Psoas muscle (tissue), 8 donors: ENCODE measurements around the gene FABP6. TPM values are rescaled to one million over a fixed set of nuclear protein-coding genes. Genes with fewer than 3 reads are reported as not detected.

Source experiments
- ATAC-seq, 4 donors: fragments of 200-7000 bp; cut with Tn5 transposase; one replicate each; pipeline ENCODE4 v1.9.1; 2020; ENCODE audit warnings: moderate library complexity in 3 of 4, mild to moderate bottlenecking in 2 of 4
- DNase-seq, 2 donors: peaks; one replicate each; pipeline ENCODE4 v3.0.0-alpha.2; 2020
- H3K27ac ChIP-seq: fragments of 200-600 bp; one replicate; pipeline ENCODE4 v1.8.0; 2022
- H3K27me3 ChIP-seq, 3 donors: fragments of 200-600 bp in 1 of 3; one replicate each; pipeline versions ENCODE4 v1.6.1 to v1.8.0; 2013 to 2022; ENCODE audit warnings: low read length in 2 of 3, mild to moderate bottlenecking in 2 of 3, moderate library complexity in 1 of 3; ENCODE audit not compliant: insufficient read depth in 3 of 3
- H3K36me3 ChIP-seq, 2 donors: fragments of 200-600 bp in 1 of 2; one replicate each; pipeline versions ENCODE4 v1.6.1 to v1.8.0; 2013 to 2022; ENCODE audit warnings: low read depth in 1 of 2, mild to moderate bottlenecking in 1 of 2, moderate library complexity in 1 of 2; ENCODE audit not compliant: insufficient read depth in 1 of 2
- H3K4me1 ChIP-seq: fragments of 200-600 bp; one replicate; pipeline ENCODE4 v1.8.0; 2022
- H3K4me3 ChIP-seq: fragments of 200-600 bp; one replicate; pipeline ENCODE4 v1.8.0; 2022; ENCODE audit warnings: mild to moderate bottlenecking
- H3K9me3 ChIP-seq: fragments of 200-600 bp; one replicate; pipeline ENCODE4 v1.8.0; 2022
- CTCF ChIP-seq: fragments of 200-600 bp; IDR thresholded peaks from one replicate; pipeline ENCODE4 v1.8.0; 2022; ENCODE audit warnings: antibody characterized with exemption
- WGBS, 3 donors: extraction: QIAGEN DNeasy Blood & Tissue Kit; methylation state at CpG; one replicate each; pipeline versions ENCODE4 v1.1.6 to v1.1.7; 2013; 5-methylcytosine and 5-hydroxymethylcytosine counted together
- intact Hi-C, 2 donors: fragments of 100-400 bp; cut with DNase I; formaldehyde crosslinking; loops; one replicate each; pipeline versions ENCODE4 v1.11.0 to v1.14.2; 2022
- polyA plus RNA-seq, 3 donors: library from polyadenylated mRNA; stranded (reverse); fragments of 200-250 nt; gene quantifications; one replicate each; pipeline ENCODE4 v1.2.3, GENCODE V29; 2013
- total RNA-seq, 4 donors: library from RNA; stranded (reverse); fragmentation: NEBNext Ultra II Directional in 2 of 4; extraction: Animal tissue kit (Norgen Biotek cat#: 25700) in 2 of 4; gene quantifications; one replicate each; pipeline versions ENCODE4 v1.2.1 to v1.2.4, GENCODE V29; 2021 to 2023
- donor health status: healthy with polysubstance abuse.
- donor health status: DM: no; HTN: no; CAD: no; lungs with moderate emphysema.
- donor health status: Bipolar disorder and iron deficiency.
- donor health status: healthy.
- donor health status: DM: yes; HTN: yes; CAD: no.
- donor health status: DM: no; HTN: no; CAD: no.
- donor health status: DM: no; HTN: no; CAD: no.
- donor health status: DM: yes; HTN: yes; CAD: no.

The FABP6 gene
- total and polyA plus RNA-seq, 7 donors: 0.05 to 0.64 TPM; not detected in 5

GRCh38 chr5:160272264-160272663 is 43.0 kb downstream of the FABP6 start:
- no peak overlapping the region for H3K4me3 ChIP-seq
- 69 to 75% (median 75%) methylated on average over 3 of the region's 3 CpGs for WGBS, 3 donors
- H3K27ac ChIP-seq: no peak overlapping the region

GRCh38 chr5:160272889-160273288 is 43.6 kb downstream of the FABP6 start:
- Histone ChIP-seq H3K27ac (no peak overlapping the region), H3K4me3 (no peak overlapping the region), H3K36me3 (no peaks in the 10 kb centered on the region), H3K9me3 (no peaks in the 10 kb centered on the region), H3K4me1 (no peaks in the 10 kb centered on the region), H3K27me3 (no peaks in the 10 kb centered on the region)
- intact Hi-C loops: no loop called here
- no peak for ATAC-seq
- no peak for TF ChIP-seq CTCF
- DNase-seq: no peak
- WGBS, 3 donors: 96 to 99% (median 99%) methylated on average over 2 of the region's 2 CpGs

More at GRCh38 chr5:160272264-160272663, 43.0 kb downstream of the FABP6 start:
- no peak for ATAC-seq
- Histone ChIP-seq H3K9me3 (no peaks in the 10 kb centered on the region), H3K36me3 (no peaks in the 10 kb centered on the region), H3K27me3 (no peaks in the 10 kb centered on the region), H3K4me1 (no peaks in the 10 kb centered on the region)
- no peak for DNase-seq
- intact Hi-C loops: no loop called here
- no peak for TF ChIP-seq CTCF

DNA sequence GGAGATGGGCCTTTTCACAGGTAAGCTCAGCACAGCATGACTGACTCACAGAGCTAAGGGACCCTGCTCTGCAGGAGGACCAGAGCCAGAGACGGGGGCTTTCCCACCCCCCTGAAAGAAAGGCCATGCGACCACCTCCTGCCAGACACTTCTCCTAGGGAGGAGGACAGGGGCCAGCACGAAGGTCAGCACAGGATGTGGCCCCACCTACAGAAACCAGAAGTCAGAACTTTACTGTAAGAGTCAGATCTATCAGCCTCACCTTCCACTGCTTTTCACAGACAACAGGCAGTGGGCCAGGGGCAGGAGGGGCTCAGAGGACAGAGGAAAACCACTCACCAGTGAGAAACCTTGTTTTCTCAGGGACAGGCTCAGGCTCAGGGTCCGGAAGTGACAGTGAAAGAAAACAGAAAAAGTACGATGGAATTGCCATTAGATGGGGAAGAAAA is 45.2 kb downstream of the FABP6 start:
- no peak for TF ChIP-seq CTCF
- intact Hi-C loops: no loop called here
- Histone ChIP-seq H3K36me3 (no peaks in the 10 kb centered on the region), H3K27ac (no peak overlapping the region), H3K27me3 (no peaks in the 10 kb centered on the region), H3K4me1 (no peaks in the 10 kb centered on the region), H3K4me3 (no peak overlapping the region), H3K9me3 (no peaks in the 10 kb centered on the region)
- WGBS, 3 donors: 75 to 87% (median 77%) methylated on average over 5 of the region's 5 CpGs
- ATAC-seq (no peak), DNase-seq (no peak)

GRCh38 chr5:160278343-160278742 is 49.0 kb downstream of the FABP6 start:
- Histone ChIP-seq H3K9me3 (no peaks in the 10 kb centered on the region), H3K36me3 (no peaks in the 10 kb centered on the region), H3K4me1 (no peaks in the 10 kb centered on the region), H3K27me3 (no peaks in the 10 kb centered on the region), H3K4me3 (no peak overlapping the region), H3K27ac (no peak overlapping the region)
- TF ChIP-seq CTCF: no peak
- intact Hi-C loops: no loop called here
- no peak for DNase-seq
- WGBS, 3 donors: 49 to 54% (median 49%) methylated on average over 7 of the region's 7 CpGs
- ATAC-seq: no peak

DNA sequence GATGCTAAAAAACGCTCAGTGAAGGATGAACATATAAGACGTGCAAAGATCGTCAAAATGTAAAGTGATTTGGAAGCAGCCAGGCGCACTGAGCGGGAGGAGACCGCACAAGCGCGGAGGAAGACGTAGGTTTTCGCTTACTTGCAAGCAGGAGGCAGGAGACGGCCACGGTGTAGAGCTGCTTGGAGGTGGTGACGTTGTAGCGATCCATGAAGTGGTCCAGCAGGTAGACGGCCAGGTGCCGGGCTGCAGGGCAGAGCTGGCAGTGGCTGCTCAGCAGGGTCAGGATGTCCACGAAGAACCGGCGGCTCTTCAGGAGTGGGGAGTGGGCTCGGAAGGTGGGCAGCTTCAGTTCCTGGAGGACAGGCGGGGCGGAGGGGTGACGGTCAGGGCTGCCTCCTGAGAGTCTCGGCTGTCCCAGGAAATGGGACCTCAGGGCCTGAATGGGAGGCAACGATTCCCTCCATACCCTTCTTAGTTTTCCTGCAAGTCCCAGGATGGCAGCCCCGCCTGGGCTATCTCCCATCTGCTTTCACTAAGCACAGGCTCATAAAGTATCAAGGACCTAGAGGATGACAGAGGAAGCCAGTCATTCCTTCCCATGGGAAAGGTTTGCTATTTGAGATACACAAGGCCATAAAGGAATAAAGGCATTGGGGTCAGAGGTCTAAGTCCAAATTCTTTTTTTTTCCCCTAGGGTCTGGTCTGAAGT is 51.2 kb downstream of the FABP6 start:
- ATAC-seq: no peak
- intact Hi-C loops: no loop called here

More for the DNA sequence above, 51.2 kb downstream of the FABP6 start:
- Histone ChIP-seq H3K27ac (no peak overlapping the region), H3K4me1 (no peaks in the 10 kb centered on the region), H3K27me3 (no peaks in the 10 kb centered on the region), H3K9me3 (no peaks in the 10 kb centered on the region), H3K36me3 (no peaks in the 10 kb centered on the region), H3K4me3 (no peak overlapping the region)
- no peak for DNase-seq
- TF ChIP-seq CTCF: no peak
- 89 to 94% (median 94%) methylated on average over 26 of the region's 26 CpGs for WGBS, 3 donors
